B cell (primary cell): ENCODE measurements around the gene PNPLA6. TPM values are rescaled to one million over a fixed set of nuclear protein-coding genes. Genes with fewer than 3 reads are reported as not detected.

Experiments
- ATAC-seq: fragments of 200-7000 bp; cut with Tn5 transposase; one replicate; pipeline ENCODE4 v1.10.0; 2021; ENCODE audit warnings: low read depth, mild to moderate bottlenecking, moderate number of reproducible peaks, moderate library complexity
- CTCF ChIA-PET: fragments of 350-600 bp; sonication (Branson Sonifier 250); formaldehyde crosslinking; loops from one replicate; lab custom pipeline; 2021; ENCODE audit warnings: antibody characterized with exemption, inconsistent platforms; lab: Charles Lee
- POLR2A ChIA-PET: fragments of 350-600 bp; sonication (Branson Sonifier 250); formaldehyde crosslinking; loops from one replicate; lab custom pipeline; 2021; ENCODE audit warnings: antibody characterized with exemption; lab: Charles Lee
- DNase-seq: peaks from one replicate; pipeline ENCODE4 v3.0.0; 2013
- H2AFZ ChIP-seq: 2 replicates; pipeline ENCODE4 v1.6.1; 2012; ENCODE audit warnings: mild to moderate bottlenecking, low read depth, low read length; ENCODE audit not compliant: insufficient read depth, poor library complexity, severe bottlenecking
- H3K27ac ChIP-seq, 2 donors: 1 replicate in 1 of 2; 2 replicates in 1 of 2; pipeline ENCODE4 v1.5.1; 2012 to 2013; ENCODE audit warnings: low read length in 2 of 2, mild to moderate bottlenecking in 2 of 2, moderate library complexity in 1 of 2
- H3K27me3 ChIP-seq, 4 experiments: fragments of 200-600 bp in 1 of 4; sonication (generic) in 1 of 4; replicated peaks in 1 of 4; 1 replicate in 2 of 4; 2 replicates in 2 of 4; pipeline versions ENCODE4 v1.6.1 to v1.7.0; 2013 to 2016; ENCODE audit warnings: low read length in 3 of 4, mild to moderate bottlenecking in 2 of 4, mixed read lengths in 1 of 4, moderate library complexity in 1 of 4; ENCODE audit not compliant: insufficient read depth in 4 of 4, control insufficient read depth in 3 of 4; ENCODE audit errors: control extremely low read depth in 1 of 4
- H3K36me3 ChIP-seq, 2 experiments: replicated peaks in 1 of 2; 1 replicate in 1 of 2; 2 replicates in 1 of 2; pipeline versions ENCODE4 v1.6.1 to v1.7.1; 2013; ENCODE audit warnings: low read length in 1 of 2; ENCODE audit not compliant: insufficient read depth in 2 of 2, control insufficient read depth in 1 of 2; ENCODE audit errors: control extremely low read depth in 1 of 2, extremely low read depth in 1 of 2
- H3K4me1 ChIP-seq, 2 donors: fragments of 200-600 bp in 1 of 2; sonication (generic) in 1 of 2; 1 replicate in 1 of 2; 2 replicates in 1 of 2; pipeline versions ENCODE4 v1.5.1 to v1.6.1; 2013 to 2017; ENCODE audit warnings: low read length in 2 of 2; ENCODE audit not compliant: control insufficient read depth in 2 of 2, insufficient read depth in 2 of 2
- H3K4me2 ChIP-seq: replicated peaks from 2 replicates; pipeline ENCODE3; 2012; ENCODE audit warnings: mild to moderate bottlenecking, low read depth, low read length; ENCODE audit not compliant: poor library complexity, severe bottlenecking
- H3K4me3 ChIP-seq, 5 experiments: fragments of 200-600 bp in 1 of 5; sonication (generic) in 1 of 5; 1 replicate in 3 of 5; 2 replicates in 2 of 5; pipeline versions ENCODE4 v1.5.1 to v1.7.0; 2011 to 2016; ENCODE audit warnings: low read length in 4 of 5, mild to moderate bottlenecking in 4 of 5, low read depth in 2 of 5, control low read depth in 1 of 5, moderate library complexity in 1 of 5; ENCODE audit not compliant: insufficient read depth in 1 of 5; ENCODE audit errors: control extremely low read depth in 1 of 5, extremely low read depth in 1 of 5
- H3K79me2 ChIP-seq: fragments of 200-600 bp; sonication (generic); one replicate; pipeline ENCODE4 v1.6.0; 2016; ENCODE audit warnings: low read length; ENCODE audit not compliant: control insufficient read depth, insufficient read depth
- H3K9ac ChIP-seq: fragments of 200-600 bp; sonication (generic); 2 replicates; pipeline ENCODE4 v1.6.1; 2017; ENCODE audit warnings: mild to moderate bottlenecking, low read length, moderate library complexity
- H3K9me3 ChIP-seq, 3 donors: one replicate each; pipeline versions ENCODE4 v1.6.1 to v1.7.1; 2013; ENCODE audit warnings: low read length in 2 of 3; ENCODE audit not compliant: control insufficient read depth in 2 of 3, insufficient read depth in 1 of 3; ENCODE audit errors: control extremely low read depth in 1 of 3
- H4K20me1 ChIP-seq: 2 replicates; pipeline ENCODE4 v1.6.0; 2012; ENCODE audit warnings: mild to moderate bottlenecking, low read length; ENCODE audit not compliant: insufficient read depth, control insufficient read depth, poor library complexity, severe bottlenecking
- H3K27ac Mint-ChIP-seq: one replicate; pipeline ENCODE4 v1.8.0; 2021; ENCODE audit warnings: mixed read lengths
- H3K27me3 Mint-ChIP-seq: one replicate; pipeline ENCODE4 v1.8.0; 2021; ENCODE audit warnings: mixed read lengths
- H3K4me1 Mint-ChIP-seq: one replicate; pipeline ENCODE4 v1.8.0; 2021; ENCODE audit warnings: mixed read lengths
- H3K4me3 Mint-ChIP-seq: one replicate; pipeline ENCODE4 v1.8.0; 2021; ENCODE audit warnings: mixed read lengths
- H3K9me3 Mint-ChIP-seq: one replicate; pipeline ENCODE4 v1.8.0; 2022; ENCODE audit warnings: mixed read lengths; ENCODE audit not compliant: insufficient read depth
- CTCF ChIP-seq: fragments of 200-600 bp; IDR thresholded peaks from one replicate; pipeline ENCODE4 v1.8.0; 2022; ENCODE audit warnings: antibody characterized with exemption, mild to moderate bottlenecking
- EZH2 ChIP-seq: IDR thresholded peaks from 2 replicates; pipeline ENCODE4 v1.6.1; 2012; ENCODE audit warnings: borderline replicate concordance, low read depth, mild to moderate bottlenecking, moderate library complexity, low read length; ENCODE audit not compliant: insufficient read depth, poor library complexity, severe bottlenecking
- WGBS: methylation state at CpG from one replicate; pipeline ENCODE4 v1.1.5; 2013; ENCODE audit warnings: missing lambda C conversion rate; ENCODE audit not compliant: insufficient coverage; 5-methylcytosine and 5-hydroxymethylcytosine counted together
- intact Hi-C: fragments of 100-400 bp; cut with micrococcal nuclease; formaldehyde crosslinking; loops from one replicate; pipeline ENCODE4 v1.10.0; 2022
- polyA plus RNA-seq: library from polyadenylated mRNA; depleted of rRNA; stranded (reverse); fragments of >200 nt; gene quantifications from 2 replicates; pipeline ENCODE4 v1.2.3, GENCODE V29; 2012
- total RNA-seq, 2 donors: library from RNA; stranded (reverse); fragments of 120-200 nt in 1 of 2; gene quantifications; 1 replicate in 1 of 2; 2 replicates in 1 of 2; pipeline versions ENCODE4 v1.2.3 to v1.2.4, GENCODE V29; 2013 to 2022

Gene PNPLA6
- total and polyA plus RNA-seq, 2 donors (not counting 1 experiment from before 2014, with no cell fraction given) = 102 to 149 TPM

- no peak overlapping the region for H3K9ac ChIP-seq
- ChIA-PET POLR2A (no interaction called here), CTCF (interaction anchor here (0.6 to 1.6 kb wide), 2 partner anchors 10 to 34 kb away, joined by 5 to 7 read pairs; no protein-coding TSS in a partner anchor)
- Mint-ChIP-seq H3K9me3 (peaks cover 4% of the 10 kb centered on the region), H3K27me3 (no peaks in the 10 kb centered on the region), H3K4me1 (no peaks in the 10 kb centered on the region), H3K27ac (no peak overlapping the region), H3K4me3 (no peak overlapping the region)
- no peak overlapping the region for H3K27ac ChIP-seq
- WGBS = 75% methylated on average over 4 of the region's 4 CpGs
- DNase-seq (no peak), ATAC-seq (no peak)
- no peak overlapping the region for H2AFZ ChIP-seq
- TF ChIP-seq EZH2 (no peak), CTCF (no peak)
- no peaks in the 10 kb centered on the region for H3K4me1 ChIP-seq
- no peaks in the 10 kb centered on the region for H3K27me3 ChIP-seq
- H3K79me2 ChIP-seq = no peaks in the 10 kb centered on the region
- peaks cover 0 to 47% of the 10 kb centered on the region in 2 experiments for H3K36me3 ChIP-seq
- no peak overlapping the region for H3K4me3 ChIP-seq
- no peaks in the 10 kb centered on the region for H4K20me1 ChIP-seq
- H3K9me3 ChIP-seq = peaks cover 0 to 13% (median 0%) of the 10 kb centered on the region in 3 donors
- H3K4me2 ChIP-seq = no peak overlapping the region
- intact Hi-C loops = no loop called here
These were observed 23.6 kb downstream of the PNPLA6 start for GRCh38 chr19:7559102-7559501.

- Mint-ChIP-seq H3K9me3 (peaks cover 4% of the 10 kb centered on the region), H3K27me3 (no peaks in the 10 kb centered on the region), H3K4me1 (no peaks in the 10 kb centered on the region), H3K4me3 (no peak overlapping the region), H3K27ac (no peak overlapping the region)
- no peaks in the 10 kb centered on the region for H3K27me3 ChIP-seq
- no peak for DNase-seq
- 100% methylated on average over 1 of the region's 2 CpGs for WGBS
- POLR2A ChIA-PET = no interaction called here
- H4K20me1 ChIP-seq = no peaks in the 10 kb centered on the region
- no peak overlapping the region for H3K4me2 ChIP-seq
- H3K79me2 ChIP-seq = no peaks in the 10 kb centered on the region
- CTCF ChIA-PET = interaction anchor here (1.6 kb wide), 1 partner anchor 8 kb away, joined by 7 read pairs; no protein-coding TSS in a partner anchor
- no peak overlapping the region for H3K4me3 ChIP-seq
- H3K4me1 ChIP-seq = no peaks in the 10 kb centered on the region
- H3K9me3 ChIP-seq = peaks cover 0 to 7% (median 0%) of the 10 kb centered on the region in 3 donors
- no peak for TF ChIP-seq CTCF
- H2AFZ ChIP-seq = no peak overlapping the region
- H3K36me3 ChIP-seq = peaks cover 0 to 40% of the 10 kb centered on the region in 2 experiments
- no peak overlapping the region for H3K9ac ChIP-seq
- no peak for ATAC-seq
- H3K27ac ChIP-seq = no peak overlapping the region
- intact Hi-C loops = no loop called here
These were observed 24.7 kb downstream of the PNPLA6 start for GRCh38 chr19:7560255-7560654.
